ENCODE data around the gene CENPN. TPM values are rescaled to one million over a fixed set of nuclear protein-coding genes. Genes with fewer than 3 reads are reported as not detected.

CENPN gene
- total RNA-seq, 1 experiment from 2014 or later = 76.7 TPM

GRCh38 chr16:81073560-81074330 lies 66.7 kb downstream of the CENPN start:
- CTCF ChIA-PET = interaction anchor here (1.2 to 2.9 kb wide), 2 partner anchors 38 to 131 kb away, joined by 3 to 11 read pairs; partner anchors contain the start of gene ATMIN
- Histone ChIP-seq H3K4me1 (ENCODE audit: control insufficient read depth in 1 of 2, insufficient read depth in 2 of 2, low read length in 2 of 2) (peaks cover 10 to 24% of the 10 kb centered on the region in 2 experiments), H3K4me2 (ENCODE audit: low read length) (no peak overlapping the region), H3K9me3 (ENCODE audit: control insufficient read depth in 1 of 2, insufficient read depth in 1 of 2, low read depth in 1 of 2, low read length in 2 of 2) (no peaks in the 10 kb centered on the region), H3K27me3 (ENCODE audit: insufficient read depth, low read length) (no peaks in the 10 kb centered on the region), H3K9ac (ENCODE audit: low read length) (no peak overlapping the region), H3K36me3 (ENCODE audit: control insufficient read depth in 1 of 2, insufficient read depth in 2 of 2, low read length in 2 of 2) (no peaks in the 10 kb centered on the region), H4K20me1 (ENCODE audit: insufficient read depth) (no peaks in the 10 kb centered on the region), H3K9me2 (ENCODE audit: insufficient read depth) (no peaks in the 10 kb centered on the region), H3K4me3 (replicated peaks in 1 of 2; ENCODE audit: low read depth in 1 of 2, low read length in 2 of 2) (no peak overlapping the region), H3K27ac (ENCODE audit: low read depth, low read length) (no peak overlapping the region), H3K79me2 (ENCODE audit: insufficient read depth, low read length) (no peaks in the 10 kb centered on the region), H2AFZ (ENCODE audit: low read depth, low read length, poor library complexity, severe bottlenecking) (no peak overlapping the region)
- POLR2A ChIA-PET = no interaction called here
- TF ChIP-seq ZNF274 (IDR thresholded peaks at IDR 0.05; ENCODE audit: low read depth, low read length) (no peak), TCF7L2 (IDR thresholded peaks at IDR 0.05; ENCODE audit: borderline replicate concordance, extremely low read depth, insufficient read depth, insufficient read length) (no peak), SRF (IDR thresholded peaks at IDR 0.05; ENCODE audit: low read depth) (no peak)
- no peak for ATAC-seq
- no peak for DNase-seq (ENCODE audit: low read depth, low spot score)
- RAD21 ChIA-PET (ENCODE audit: low non-redundant PET in 1 of 2, low total read pairs in 2 of 2, uncharacterized antibody in 2 of 2, unreplicated experiment in 2 of 2) = no interaction called here
- intact Hi-C loops (cut with micrococcal nuclease) = no loop called here
- no TSS peak for BruUV-seq (replicated peaks)

GRCh38 chr16:81076566-81077075 lies 69.6 kb downstream of the CENPN start:
- DNase-seq (ENCODE audit: low read depth, low spot score) (peak; percentile 85), ATAC-seq (peak; percentile 88)
- ChIA-PET RAD21 (ENCODE audit: low non-redundant PET in 1 of 2, low total read pairs in 2 of 2, uncharacterized antibody in 2 of 2, unreplicated experiment in 2 of 2) (no interaction called here), POLR2A (interaction anchor here (1.0 to 1.6 kb wide), 3 partner anchors 8 to 65 kb away, joined by 3 to 6 read pairs (median 3); no protein-coding TSS in a partner anchor), CTCF (interaction anchor here (0.9 to 2.6 kb wide), 4 partner anchors 18 to 122 kb away, joined by 3 to 18 read pairs (median 3); partner anchors contain the start of gene ATMIN)
- Histone ChIP-seq H3K9me3 (ENCODE audit: control insufficient read depth in 1 of 2, insufficient read depth in 1 of 2, low read depth in 1 of 2, low read length in 2 of 2) (no peaks in the 10 kb centered on the region), H3K4me3 (replicated peaks in 1 of 2; ENCODE audit: low read depth in 1 of 2, low read length in 2 of 2) (peak overlapping the region; percentile 66 to 74), H3K9ac (ENCODE audit: low read length) (peak overlapping the region; percentile 76), H3K4me1 (ENCODE audit: control insufficient read depth in 1 of 2, insufficient read depth in 2 of 2, low read length in 2 of 2) (peaks cover 10 to 20% of the 10 kb centered on the region in 2 experiments), H3K27ac (ENCODE audit: low read depth, low read length) (peak overlapping the region; percentile 53), H3K9me2 (ENCODE audit: insufficient read depth) (no peaks in the 10 kb centered on the region), H4K20me1 (ENCODE audit: insufficient read depth) (no peaks in the 10 kb centered on the region), H3K27me3 (ENCODE audit: insufficient read depth, low read length) (no peaks in the 10 kb centered on the region), H2AFZ (ENCODE audit: low read depth, low read length, poor library complexity, severe bottlenecking) (peak overlapping the region; percentile 56), H3K4me2 (ENCODE audit: low read length) (peak overlapping the region; percentile 86), H3K79me2 (ENCODE audit: insufficient read depth, low read length) (no peaks in the 10 kb centered on the region), H3K36me3 (ENCODE audit: control insufficient read depth in 1 of 2, insufficient read depth in 2 of 2, low read length in 2 of 2) (peaks cover 0 to 3% of the 10 kb centered on the region in 2 experiments; a peak in 1 of 4 replicates)
- intact Hi-C loops (cut with micrococcal nuclease) = loop anchor here (2.0 to 5.0 kb wide), 2 partner anchors 20 to 39 kb away; partner anchors contain the start of genes ATMIN and GCSH
- BruUV-seq (replicated peaks) = no TSS peak
- TF ChIP-seq EGR1 (IDR thresholded peaks at IDR 0.05; ENCODE audit: low read depth) = no peak
- no peak for TF ChIP-seq SIN3A (IDR thresholded peaks at IDR 0.05; ENCODE audit: low read depth)
- TF ChIP-seq CBX3 (IDR thresholded peaks at IDR 0.05; ENCODE audit: low read depth) = no peak
- no peak for TF ChIP-seq CEBPB (IDR thresholded peaks at IDR 0.05; ENCODE audit: low read depth)
- TF ChIP-seq, protein P1, sequence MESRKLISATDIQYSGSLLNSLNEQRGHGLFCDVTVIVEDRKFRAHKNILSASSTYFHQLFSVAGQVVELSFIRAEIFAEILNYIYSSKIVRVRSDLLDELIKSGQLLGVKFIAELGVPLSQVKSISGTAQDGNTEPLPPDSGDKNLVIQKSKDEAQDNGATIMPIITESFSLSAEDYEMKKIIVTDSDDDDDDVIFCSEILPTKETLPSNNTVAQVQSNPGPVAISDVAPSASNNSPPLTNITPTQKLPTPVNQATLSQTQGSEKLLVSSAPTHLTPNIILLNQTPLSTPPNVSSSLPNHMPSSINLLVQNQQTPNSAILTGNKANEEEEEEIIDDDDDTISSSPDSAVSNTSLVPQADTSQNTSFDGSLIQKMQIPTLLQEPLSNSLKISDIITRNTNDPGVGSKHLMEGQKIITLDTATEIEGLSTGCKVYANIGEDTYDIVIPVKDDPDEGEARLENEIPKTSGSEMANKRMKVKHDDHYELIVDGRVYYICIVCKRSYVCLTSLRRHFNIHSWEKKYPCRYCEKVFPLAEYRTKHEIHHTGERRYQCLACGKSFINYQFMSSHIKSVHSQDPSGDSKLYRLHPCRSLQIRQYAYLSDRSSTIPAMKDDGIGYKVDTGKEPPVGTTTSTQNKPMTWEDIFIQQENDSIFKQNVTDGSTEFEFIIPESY (IDR thresholded peaks at IDR 0.05; ENCODE audit: extremely low read depth, insufficient replicate concordance, low read length) = no peak
- TF ChIP-seq TCF7L2 (IDR thresholded peaks at IDR 0.05; ENCODE audit: borderline replicate concordance, extremely low read depth, insufficient read depth, insufficient read length) = peak; percentile 16
- no peak for TF ChIP-seq CTCF (IDR thresholded peaks at IDR 0.05 in 2 of 3, conservative IDR thresholded peaks at IDR 0.05 in 1 of 3; ENCODE audit: borderline replicate concordance in 1 of 3, insufficient read depth in 1 of 3, low read depth in 2 of 3, low read length in 2 of 3)
- TF ChIP-seq MAX (IDR thresholded peaks at IDR 0.05) = peak; percentile 85
